H9 (cell line): Measurements from ENCODE around the gene THBS4. TPM values are rescaled to one million over a fixed set of nuclear protein-coding genes. Genes with fewer than 3 reads are reported as not detected.

ENCODE experiments used
- DNase-seq: peaks from one replicate; pipeline ENCODE4 v3.0.0-alpha.2; 2017
- H2AFZ ChIP-seq: one replicate; pipeline ENCODE4 v1.6.1; 2013; ENCODE audit warnings: mild to moderate bottlenecking, low read length, control low read depth, moderate library complexity
- H2AK5ac ChIP-seq: 2 replicates; pipeline ENCODE4 v1.6.1; 2013; ENCODE audit warnings: low read length, control low read depth, mixed read lengths; ENCODE audit not compliant: insufficient read length
- H2BK120ac ChIP-seq: one replicate; pipeline ENCODE4 v1.6.1; 2013; ENCODE audit warnings: low read depth, mild to moderate bottlenecking, low read length, control low read depth, inconsistent platforms; ENCODE audit not compliant: poor library complexity, severe bottlenecking
- H2BK12ac ChIP-seq: 2 replicates; pipeline ENCODE4 v1.6.1; 2013; ENCODE audit warnings: low read length, control low read depth, mixed read lengths, low read depth; ENCODE audit not compliant: insufficient read length
- H2BK15ac ChIP-seq: 2 replicates; pipeline ENCODE4 v1.6.1; 2013; ENCODE audit warnings: low read depth, low read length, control low read depth
- H2BK20ac ChIP-seq: one replicate; pipeline ENCODE4 v1.6.1; 2013; ENCODE audit warnings: low read depth, mild to moderate bottlenecking, low read length, control low read depth, inconsistent platforms; ENCODE audit not compliant: poor library complexity, severe bottlenecking
- H2BK5ac ChIP-seq: 2 replicates; pipeline ENCODE4 v1.6.1; 2013; ENCODE audit warnings: low read length, control low read depth, mixed read lengths; ENCODE audit not compliant: insufficient read length
- H3K14ac ChIP-seq: 2 replicates; pipeline ENCODE4 v1.6.1; 2013; ENCODE audit warnings: low read length, control low read depth; ENCODE audit not compliant: insufficient read depth
- H3K18ac ChIP-seq: 2 replicates; pipeline ENCODE4 v1.6.1; 2013; ENCODE audit warnings: low read depth, mild to moderate bottlenecking, mixed read lengths, low read length, control low read depth; ENCODE audit not compliant: insufficient read length
- H3K23ac ChIP-seq: 2 replicates; pipeline ENCODE4 v1.6.1; 2013; ENCODE audit warnings: low read length, control low read depth, mixed read lengths, low read depth; ENCODE audit not compliant: insufficient read length
- H3K23me2 ChIP-seq: 2 replicates; pipeline ENCODE4 v1.6.1; 2013; ENCODE audit warnings: low read depth, mild to moderate bottlenecking, mixed read lengths, low read length, control low read depth; ENCODE audit not compliant: insufficient read length, poor library complexity, severe bottlenecking
- H3K27ac ChIP-seq: 2 replicates; pipeline ENCODE4 v1.5.1; 2013; ENCODE audit warnings: low read length, control low read depth, mixed read lengths, low read depth; ENCODE audit not compliant: insufficient read length
- H3K27me3 ChIP-seq: 2 replicates; pipeline ENCODE4 v1.6.1; 2013; ENCODE audit warnings: low read length, control low read depth, inconsistent platforms; ENCODE audit not compliant: insufficient read depth
- H3K4ac ChIP-seq: 2 replicates; pipeline ENCODE4 v1.6.1; 2013; ENCODE audit warnings: low read depth, mild to moderate bottlenecking, control low read depth, inconsistent platforms, low read length, moderate library complexity
- H3K4me1 ChIP-seq: 2 replicates; pipeline ENCODE4 v1.6.1; 2013; ENCODE audit warnings: low read length, control low read depth, inconsistent platforms; ENCODE audit not compliant: insufficient read depth
- H3K4me2 ChIP-seq: 2 replicates; pipeline ENCODE4 v1.6.1; 2013; ENCODE audit warnings: low read length, control low read depth, mixed read lengths; ENCODE audit not compliant: insufficient read length, insufficient read depth
- H3K56ac ChIP-seq: 2 replicates; pipeline ENCODE4 v1.6.1; 2013; ENCODE audit warnings: low read depth, mild to moderate bottlenecking, mixed read lengths, low read length, control low read depth; ENCODE audit not compliant: insufficient read length
- H3K79me1 ChIP-seq: 2 replicates; pipeline ENCODE4 v1.6.1; 2013; ENCODE audit warnings: low read depth, mild to moderate bottlenecking, moderate library complexity, low read length, control low read depth, inconsistent platforms; ENCODE audit not compliant: insufficient read depth, poor library complexity, severe bottlenecking
- H3K79me2 ChIP-seq: 2 replicates; pipeline ENCODE4 v1.6.1; 2013; ENCODE audit warnings: low read length, control low read depth, inconsistent platforms; ENCODE audit not compliant: insufficient read depth
- H3K9ac ChIP-seq: 2 replicates; pipeline ENCODE4 v1.6.1; 2013; ENCODE audit warnings: low read length, control low read depth, mixed read lengths; ENCODE audit not compliant: insufficient read length; ENCODE audit errors: extremely low read depth
- H3K9me3 ChIP-seq: one replicate; pipeline ENCODE4 v1.6.1; 2013; ENCODE audit warnings: low read depth, low read length, inconsistent platforms; ENCODE audit not compliant: control insufficient read depth
- H3T11ph ChIP-seq: one replicate; pipeline ENCODE4 v1.6.1; 2013; ENCODE audit warnings: mild to moderate bottlenecking, low read length, control low read depth, inconsistent platforms
- H4K20me1 ChIP-seq: one replicate; pipeline ENCODE4 v1.6.1; 2013; ENCODE audit not compliant: control insufficient read depth, insufficient read length, insufficient read depth
- H4K5ac ChIP-seq: 2 replicates; pipeline ENCODE4 v1.6.1; 2013; ENCODE audit warnings: low read depth, mild to moderate bottlenecking, mixed read lengths, low read length, control low read depth; ENCODE audit not compliant: insufficient read length
- H4K8ac ChIP-seq: replicated peaks from 2 replicates; pipeline ENCODE4 v1.6.1; 2013; ENCODE audit warnings: low read length, control low read depth, mixed read lengths, low read depth; ENCODE audit not compliant: insufficient read length
- H4K91ac ChIP-seq: 2 replicates; pipeline ENCODE4 v1.6.1; 2013; ENCODE audit warnings: low read depth, mild to moderate bottlenecking, moderate library complexity, mixed read lengths, low read length, control low read depth; ENCODE audit not compliant: insufficient read length
- H3K27ac Mint-ChIP-seq, 3 experiments: 2 replicates in 2 of 3; 3 replicates in 1 of 3; pipeline ENCODE4 v1.8.0; 2020 to 2021; ENCODE audit warnings: mixed read lengths in 3 of 3, mild to moderate bottlenecking in 1 of 3, moderate library complexity in 1 of 3
- H3K27me3 Mint-ChIP-seq: 2 replicates; pipeline ENCODE4 v1.8.0; 2021; ENCODE audit warnings: low read depth, mild to moderate bottlenecking, moderate library complexity, mixed read lengths
- H3K36me3 Mint-ChIP-seq, 3 experiments: 2 replicates in 2 of 3; 3 replicates in 1 of 3; pipeline ENCODE4 v1.8.0; 2020 to 2021; ENCODE audit warnings: low read depth in 3 of 3, mixed read lengths in 3 of 3; ENCODE audit not compliant: insufficient read depth in 1 of 3
- H3K4me1 Mint-ChIP-seq, 2 experiments: 2 replicates each; pipeline ENCODE4 v1.8.0; 2020; ENCODE audit warnings: mixed read lengths in 2 of 2
- H3K4me3 Mint-ChIP-seq, 2 experiments: 2 replicates in 1 of 2; 3 replicates in 1 of 2; pipeline ENCODE4 v1.8.0; 2020 to 2021; ENCODE audit warnings: mild to moderate bottlenecking in 2 of 2, mixed read lengths in 2 of 2, moderate library complexity in 1 of 2
- H3K9me3 Mint-ChIP-seq, 2 experiments: 2 replicates in 1 of 2; 3 replicates in 1 of 2; pipeline ENCODE4 v1.8.0; 2020; ENCODE audit warnings: mild to moderate bottlenecking in 2 of 2, mixed read lengths in 2 of 2, moderate library complexity in 1 of 2
- WGBS: extraction: QIAGEN DNeasy Blood & Tissue Kit; methylation state at CpG from one replicate; pipeline ENCODE4 v1.1.7; 2013; ENCODE audit warnings: missing lambda C conversion rate, low lambda C conversion rate, mixed read lengths; ENCODE audit not compliant: insufficient read length; ENCODE audit errors: extremely low coverage; 5-methylcytosine and 5-hydroxymethylcytosine counted together
- total RNA-seq: library from RNA; stranded (reverse); gene quantifications from 2 replicates; pipeline ENCODE4 v1.2.1, GENCODE V29; 2021
- TF ChIP-seq, protein P1 (sequence below): fragments of 200-600 bp; sonication (generic); conservative IDR thresholded peaks from 3 replicates; pipeline ENCODE4 v1.8.0; 2021; ENCODE audit warnings: antibody characterized with exemption, mild to moderate bottlenecking

The THBS4 gene
- total RNA-seq, 1 experiment from 2014 or later, result 19.0 TPM

DNA sequence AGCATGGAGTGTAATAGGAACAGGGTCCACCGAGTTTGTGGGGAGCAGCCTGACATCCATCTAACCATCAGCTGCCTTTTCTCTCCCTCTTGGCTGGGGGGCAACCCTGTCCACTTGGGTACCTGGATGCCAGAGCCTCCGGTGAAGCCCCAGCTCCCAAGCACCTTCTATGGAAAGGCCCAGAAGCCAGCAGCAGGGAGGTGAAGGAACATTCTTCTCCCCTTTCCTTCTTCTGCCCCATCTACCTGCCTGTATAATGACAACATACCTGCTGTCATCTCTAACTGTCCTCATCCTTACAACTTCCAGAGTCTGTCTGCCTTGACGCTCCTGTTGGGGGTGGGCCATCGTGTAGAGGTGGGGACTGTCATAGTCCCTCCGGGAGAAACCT lies 33.1 kb downstream of the THBS4 start:
- DNase-seq, result no peak
- Mint-ChIP-seq H3K4me1 (peaks cover 15 to 17% of the 10 kb centered on the region in 2 experiments), H3K9me3 (no peaks in the 10 kb centered on the region), H3K27ac (no peak overlapping the region), H3K36me3 (peaks cover 0 to 4% (median 2%) of the 10 kb centered on the region in 3 experiments; a peak in 1 of 7 replicates), H3K27me3 (no peaks in the 10 kb centered on the region), H3K4me3 (no peak overlapping the region)
- no CpG with 5 or more reads among the region's 5 CpGs for WGBS
- TF ChIP-seq, protein P1, sequence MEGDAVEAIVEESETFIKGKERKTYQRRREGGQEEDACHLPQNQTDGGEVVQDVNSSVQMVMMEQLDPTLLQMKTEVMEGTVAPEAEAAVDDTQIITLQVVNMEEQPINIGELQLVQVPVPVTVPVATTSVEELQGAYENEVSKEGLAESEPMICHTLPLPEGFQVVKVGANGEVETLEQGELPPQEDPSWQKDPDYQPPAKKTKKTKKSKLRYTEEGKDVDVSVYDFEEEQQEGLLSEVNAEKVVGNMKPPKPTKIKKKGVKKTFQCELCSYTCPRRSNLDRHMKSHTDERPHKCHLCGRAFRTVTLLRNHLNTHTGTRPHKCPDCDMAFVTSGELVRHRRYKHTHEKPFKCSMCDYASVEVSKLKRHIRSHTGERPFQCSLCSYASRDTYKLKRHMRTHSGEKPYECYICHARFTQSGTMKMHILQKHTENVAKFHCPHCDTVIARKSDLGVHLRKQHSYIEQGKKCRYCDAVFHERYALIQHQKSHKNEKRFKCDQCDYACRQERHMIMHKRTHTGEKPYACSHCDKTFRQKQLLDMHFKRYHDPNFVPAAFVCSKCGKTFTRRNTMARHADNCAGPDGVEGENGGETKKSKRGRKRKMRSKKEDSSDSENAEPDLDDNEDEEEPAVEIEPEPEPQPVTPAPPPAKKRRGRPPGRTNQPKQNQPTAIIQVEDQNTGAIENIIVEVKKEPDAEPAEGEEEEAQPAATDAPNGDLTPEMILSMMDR, result no peak
- H4K8ac ChIP-seq, result no peak overlapping the region
- no peak overlapping the region for H2AFZ ChIP-seq
- H2AK5ac ChIP-seq, result no peak overlapping the region
- H3K56ac ChIP-seq, result no peak overlapping the region
- H4K5ac ChIP-seq, result no peak overlapping the region
- H2BK5ac ChIP-seq, result no peak overlapping the region
- H3K4ac ChIP-seq, result no peak overlapping the region
- no peaks in the 10 kb centered on the region for H3K79me1 ChIP-seq
- no peaks in the 10 kb centered on the region for H3K4me1 ChIP-seq
- no peak overlapping the region for H4K91ac ChIP-seq
- H3K9me3 ChIP-seq, result no peaks in the 10 kb centered on the region
- H3K23me2 ChIP-seq, result no peaks in the 10 kb centered on the region
- no peak overlapping the region for H2BK20ac ChIP-seq
- no peak overlapping the region for H3K4me2 ChIP-seq
- H4K20me1 ChIP-seq, result no peaks in the 10 kb centered on the region
- no peak overlapping the region for H3T11ph ChIP-seq
- H3K18ac ChIP-seq, result no peak overlapping the region
- H3K14ac ChIP-seq, result no peak overlapping the region; the same call in 1 of the 2 replicates
- no peak overlapping the region for H3K23ac ChIP-seq
- no peaks in the 10 kb centered on the region for H3K27me3 ChIP-seq
- H3K79me2 ChIP-seq, result no peaks in the 10 kb centered on the region
- no peak overlapping the region for H3K9ac ChIP-seq
- H2BK12ac ChIP-seq, result no peak overlapping the region
- H3K27ac ChIP-seq, result no peak overlapping the region
- no peak overlapping the region for H2BK15ac ChIP-seq
- no peak overlapping the region for H2BK120ac ChIP-seq
